Measurements from ENCODE around the gene AGPAT4.

The AGPAT4 gene

GRCh38 chr6:161273752-161274487 lies at the start of gene AGPAT4:
Gene AGPAT4 (minus strand): TSS chr6:161274061. CDS start chr6:161232213, 41,848 bp downstream.
- TF ChIP-seq GATA3 (IDR thresholded peaks at IDR 0.05; ENCODE audit: low read depth, low read length): no peak
- no peak for TF ChIP-seq GATA2 (IDR thresholded peaks at IDR 0.05; ENCODE audit: low read depth, low read length)

GRCh38 chr6:161319231-161319630 lies 45.4 kb upstream of the AGPAT4 start:
- TF ChIP-seq GATA3 (IDR thresholded peaks at IDR 0.05; ENCODE audit: low read depth, low read length): no peak
- TF ChIP-seq GATA2 (IDR thresholded peaks at IDR 0.05; ENCODE audit: low read depth, low read length): no peak

- TF ChIP-seq GATA3 (IDR thresholded peaks at IDR 0.05; ENCODE audit: low read depth, low read length): no peak
Measured at GRCh38 chr6:161318456-161318855, 44.6 kb upstream of the AGPAT4 start.

GRCh38 chr6:161316531-161316930 lies 42.7 kb upstream of the AGPAT4 start:
- TF ChIP-seq GATA3 (IDR thresholded peaks at IDR 0.05; ENCODE audit: low read depth, low read length) (no peak), GATA2 (IDR thresholded peaks at IDR 0.05; ENCODE audit: low read depth, low read length) (no peak)

- TF ChIP-seq GATA3 (IDR thresholded peaks at IDR 0.05; ENCODE audit: low read depth, low read length) (no peak), GATA2 (IDR thresholded peaks at IDR 0.05; ENCODE audit: low read depth, low read length) (no peak)
Measured at GRCh38 chr6:161313940-161314509, 40.2 kb upstream of the AGPAT4 start.

GRCh38 chr6:161308075-161308655 lies 34.3 kb upstream of the AGPAT4 start:
- TF ChIP-seq GATA3 (IDR thresholded peaks at IDR 0.05; ENCODE audit: low read depth, low read length) (no peak), GATA2 (IDR thresholded peaks at IDR 0.05; ENCODE audit: low read depth, low read length) (no peak)

GRCh38 chr6:161305860-161306259 lies 32.0 kb upstream of the AGPAT4 start:
- no peak for TF ChIP-seq GATA2 (IDR thresholded peaks at IDR 0.05; ENCODE audit: low read depth, low read length)
- no peak for TF ChIP-seq GATA3 (IDR thresholded peaks at IDR 0.05; ENCODE audit: low read depth, low read length)

GRCh38 chr6:161303628-161304340 lies 29.9 kb upstream of the AGPAT4 start:
- TF ChIP-seq GATA2 (IDR thresholded peaks at IDR 0.05; ENCODE audit: low read depth, low read length): no peak
- TF ChIP-seq GATA3 (IDR thresholded peaks at IDR 0.05; ENCODE audit: low read depth, low read length): no peak

GRCh38 chr6:161302949-161303348 lies 29.1 kb upstream of the AGPAT4 start:
- TF ChIP-seq GATA3 (IDR thresholded peaks at IDR 0.05; ENCODE audit: low read depth, low read length) (no peak), GATA2 (IDR thresholded peaks at IDR 0.05; ENCODE audit: low read depth, low read length) (no peak)

- TF ChIP-seq GATA2 (IDR thresholded peaks at IDR 0.05; ENCODE audit: low read depth, low read length): no peak
- no peak for TF ChIP-seq GATA3 (IDR thresholded peaks at IDR 0.05; ENCODE audit: low read depth, low read length)
Measured at GRCh38 chr6:161301338-161301737, 27.5 kb upstream of the AGPAT4 start.

GRCh38 chr6:161300823-161301222 lies 27.0 kb upstream of the AGPAT4 start:
- TF ChIP-seq GATA2 (IDR thresholded peaks at IDR 0.05; ENCODE audit: low read depth, low read length): no peak

GRCh38 chr6:161299726-161300125 lies 25.9 kb upstream of the AGPAT4 start:
- TF ChIP-seq GATA2 (IDR thresholded peaks at IDR 0.05; ENCODE audit: low read depth, low read length) (no peak), GATA3 (IDR thresholded peaks at IDR 0.05; ENCODE audit: low read depth, low read length) (no peak)

- no peak for TF ChIP-seq GATA3 (IDR thresholded peaks at IDR 0.05; ENCODE audit: low read depth, low read length)
Measured at GRCh38 chr6:161295784-161296183, 21.9 kb upstream of the AGPAT4 start.

- TF ChIP-seq GATA3 (IDR thresholded peaks at IDR 0.05; ENCODE audit: low read depth, low read length): no peak
- no peak for TF ChIP-seq GATA2 (IDR thresholded peaks at IDR 0.05; ENCODE audit: low read depth, low read length)
Measured at GRCh38 chr6:161292650-161293281, 18.9 kb upstream of the AGPAT4 start.
